Measurements from ENCODE around the gene SMIM10. TPM values are rescaled to one million over a fixed set of nuclear protein-coding genes. Genes with fewer than 3 reads are reported as not detected.

SMIM10 gene
- total RNA-seq, 1 experiment from 2014 or later = 7.2 TPM

Other genes with a start within 250 kb of the SMIM10 start
- gene PABIR2, start 193.8 kb upstream of the SMIM10 start, total RNA-seq (2021; ENCODE audit: unreplicated experiment) = 98.8 TPM
- 165 TPM for gene MOSPD1, start 75.7 kb upstream of the SMIM10 start, total RNA-seq (2021; ENCODE audit: unreplicated experiment)
- gene RTL8B, start 31.6 kb downstream of the SMIM10 start, total RNA-seq (2021; ENCODE audit: unreplicated experiment) = 29.8 TPM
- 170 TPM for gene RTL8C, start 41.4 kb downstream of the SMIM10 start, total RNA-seq (2021; ENCODE audit: unreplicated experiment)
- 72.6 TPM for gene RTL8A, start 61.1 kb downstream of the SMIM10 start, total RNA-seq (2021; ENCODE audit: unreplicated experiment)
- gene SMIM10L2B, start 107.7 kb downstream of the SMIM10 start, total RNA-seq (2021; ENCODE audit: unreplicated experiment) = 0.95 TPM
- not detected for gene ETDB, start 129.5 kb downstream of the SMIM10 start, total RNA-seq (2021; ENCODE audit: unreplicated experiment)
- not detected for gene CT55, start 180.4 kb downstream of the SMIM10 start, total RNA-seq (2021; ENCODE audit: unreplicated experiment)

Measured in Panc1 (cell line).